Measurements from ENCODE around the gene SH3RF3.

The SH3RF3 gene

GRCh38 chr2:109368798-109369197 is 239.8 kb downstream of the SH3RF3 start:
- DNase-seq = no peak

DNA sequence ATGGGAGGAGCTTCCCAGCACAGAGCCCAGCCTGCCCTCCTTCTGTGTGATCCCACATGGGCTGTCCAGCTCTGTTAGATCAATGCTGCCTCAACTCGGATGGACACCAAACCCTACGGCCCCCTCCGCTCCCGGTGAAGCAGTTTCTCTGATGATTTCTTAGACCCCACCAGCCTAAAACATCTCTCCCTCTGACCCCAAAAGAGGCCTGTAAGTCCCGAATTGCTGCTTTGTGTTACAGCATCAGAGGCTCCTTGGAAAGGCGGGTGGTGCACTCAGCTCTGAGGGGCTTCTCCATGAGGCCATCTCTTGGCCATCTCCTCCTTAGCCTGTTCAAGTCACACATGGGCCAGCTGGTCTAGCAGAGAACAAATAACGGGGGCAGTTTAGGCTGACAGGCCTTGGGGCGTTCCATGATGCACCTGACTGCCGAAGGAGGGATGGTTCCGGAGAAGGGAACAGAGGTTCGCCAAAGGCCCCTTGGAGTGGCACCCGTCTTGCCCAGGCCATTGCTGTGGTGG is 240.7 kb downstream of the SH3RF3 start:
- DNase-seq = no peak

GRCh38 chr2:109370399-109371035 is 241.5 kb downstream of the SH3RF3 start:
- no peak for DNase-seq

DNA sequence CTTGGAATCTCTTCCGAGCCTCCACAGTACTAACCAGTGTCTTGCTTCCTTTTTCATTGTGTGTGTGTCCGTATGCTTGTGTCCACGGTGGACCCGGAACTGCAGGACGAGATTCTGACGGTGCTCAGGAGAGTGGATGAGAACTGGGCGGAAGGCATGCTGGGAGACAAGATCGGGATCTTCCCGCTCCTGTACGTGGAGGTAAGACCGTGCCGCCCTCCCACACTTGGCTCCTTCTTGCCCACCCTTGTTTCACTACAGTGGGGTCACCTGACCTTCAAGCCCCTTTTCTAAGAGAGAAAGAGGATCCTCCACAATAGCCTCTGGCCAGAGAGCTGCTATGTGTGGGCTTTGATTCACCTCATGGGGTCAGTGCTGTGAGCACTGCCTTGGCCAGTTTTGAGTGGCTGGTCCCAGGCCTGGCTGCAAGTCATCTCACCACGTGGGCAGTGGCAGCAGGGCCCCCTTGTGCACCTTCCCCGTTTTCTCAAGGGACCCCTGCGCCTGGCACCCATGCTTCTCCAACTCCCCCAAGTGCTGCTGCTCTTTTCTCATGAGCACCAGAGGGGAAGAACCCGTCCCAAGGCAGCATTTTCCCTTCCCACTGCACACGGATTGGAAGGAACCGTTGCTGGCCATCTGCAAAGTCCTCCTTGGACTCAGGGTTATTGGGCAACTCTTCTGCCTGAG is 242.6 kb downstream of the SH3RF3 start:
- no peak for DNase-seq

GRCh38 chr2:109372171-109372568 is 243.2 kb downstream of the SH3RF3 start:
- DNase-seq = no peak

DNA sequence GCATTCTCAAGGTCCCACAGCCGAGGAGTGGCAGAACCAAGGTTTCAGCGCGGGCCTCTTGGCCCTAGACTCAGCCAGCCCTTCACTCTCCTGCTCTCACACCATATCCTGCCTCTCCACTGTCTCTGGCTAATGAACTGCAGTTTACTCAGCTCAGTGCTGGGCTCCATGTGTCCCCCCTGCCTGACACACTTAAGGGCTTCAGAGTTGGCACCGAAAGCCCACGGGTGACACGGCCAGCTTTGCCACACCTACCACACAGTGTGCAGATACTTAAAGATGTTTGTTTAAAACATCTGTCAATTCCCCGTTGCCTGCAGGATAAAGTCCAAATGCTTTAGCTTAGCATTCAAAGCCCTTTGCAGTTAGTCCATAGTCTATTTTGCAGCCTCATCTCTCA is 243.6 kb downstream of the SH3RF3 start:
- no peak for DNase-seq

GRCh38 chr2:109373791-109374547 is 245.0 kb downstream of the SH3RF3 start:
- DNase-seq = no peak

- no peak for DNase-seq
These were observed 245.6 kb downstream of the SH3RF3 start for GRCh38 chr2:109374548-109375130.

DNA sequence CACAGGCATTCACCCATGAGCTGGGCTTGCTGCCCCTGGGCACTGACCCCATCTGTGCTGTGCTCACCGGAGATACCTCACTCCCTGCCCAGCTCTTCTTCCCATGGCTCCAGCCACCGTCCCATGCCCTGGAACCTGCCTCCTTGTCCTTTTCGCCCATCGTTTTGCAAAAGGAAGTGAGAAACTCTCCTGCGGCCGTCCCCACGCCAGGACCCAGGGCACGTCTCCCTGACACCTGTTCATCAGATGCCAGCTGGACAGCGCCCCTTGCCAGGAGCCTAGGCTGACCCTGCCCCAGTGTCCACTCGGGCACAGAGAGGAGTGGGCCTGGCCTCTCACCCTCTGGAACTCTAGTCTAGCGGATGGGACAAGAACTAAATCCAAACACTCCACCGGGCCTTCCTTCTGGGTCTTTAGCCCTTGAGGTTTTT is 246.1 kb downstream of the SH3RF3 start:
- no peak for DNase-seq

DNA sequence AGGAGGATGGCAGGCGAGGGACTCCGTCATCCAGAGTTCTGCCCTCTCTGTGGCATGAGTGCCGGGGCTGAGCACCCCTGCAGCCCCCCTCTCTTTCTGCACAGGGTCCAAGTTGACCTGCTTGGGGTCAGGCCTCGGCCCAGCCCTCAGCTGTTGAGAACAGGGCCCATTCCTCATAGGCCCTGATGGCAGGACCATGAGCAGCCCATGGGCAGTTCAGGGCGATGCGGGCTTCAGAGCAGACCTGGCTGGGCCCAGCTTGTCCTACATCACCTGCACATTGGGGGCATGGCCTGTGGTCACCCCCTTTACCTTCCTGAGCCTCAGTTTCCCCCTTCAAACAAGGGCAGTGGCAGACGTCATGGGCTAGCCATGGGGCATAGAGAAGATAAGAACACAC is 246.7 kb downstream of the SH3RF3 start:
- no peak for DNase-seq

DNA sequence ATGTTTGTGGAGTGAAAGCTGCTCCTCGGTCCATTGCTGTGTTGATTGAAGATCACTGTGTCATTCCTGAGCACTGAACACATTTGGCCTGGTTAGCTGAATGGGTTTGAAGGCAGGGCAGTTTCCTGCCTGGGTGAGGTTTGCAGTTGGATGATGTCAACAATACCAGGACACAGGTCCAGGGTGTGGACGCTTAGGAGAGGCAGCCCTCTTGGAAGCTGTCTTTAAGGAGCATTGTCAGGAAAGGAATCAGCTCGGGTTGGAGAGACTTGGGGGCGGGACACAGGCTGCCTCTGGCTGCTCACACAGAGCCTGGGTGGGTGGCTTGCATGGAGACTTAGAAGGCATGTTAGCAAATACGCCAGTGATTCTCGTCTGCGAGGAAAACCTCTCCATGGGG is 247.1 kb downstream of the SH3RF3 start:
- no peak for DNase-seq

GRCh38 chr2:109376796-109377495 is 247.9 kb downstream of the SH3RF3 start:
- peak; percentile 1 for DNase-seq

DNA sequence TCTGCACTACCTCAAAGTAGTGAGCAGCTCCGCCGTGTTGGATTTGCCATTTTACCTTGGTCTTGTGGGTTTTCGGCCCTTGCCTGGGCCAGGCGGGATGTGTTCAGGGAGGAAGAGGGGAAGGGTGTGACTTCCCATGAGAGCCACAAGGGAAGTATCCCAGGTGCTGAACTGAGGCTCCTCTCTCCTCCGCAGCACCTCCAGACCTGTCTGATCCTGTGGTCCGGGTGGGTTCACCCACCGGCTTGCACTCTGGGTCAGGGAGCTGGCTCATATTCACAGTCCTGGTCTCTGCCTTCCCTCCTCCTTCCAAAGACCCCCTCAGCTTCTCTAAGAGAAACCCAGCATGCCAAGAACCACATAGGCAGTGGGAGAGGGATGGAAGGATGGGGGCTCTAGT is 249.0 kb downstream of the SH3RF3 start:
- no peak for DNase-seq

- peak; percentile 3 for DNase-seq
These were observed 249.7 kb downstream of the SH3RF3 start for GRCh38 chr2:109378682-109379081.

GRCh38 chr2:109379507-109379906 is 250.5 kb downstream of the SH3RF3 start:
- no peak for DNase-seq

GRCh38 chr2:109380502-109381326 is 251.7 kb downstream of the SH3RF3 start:
- DNase-seq = no peak

DNA sequence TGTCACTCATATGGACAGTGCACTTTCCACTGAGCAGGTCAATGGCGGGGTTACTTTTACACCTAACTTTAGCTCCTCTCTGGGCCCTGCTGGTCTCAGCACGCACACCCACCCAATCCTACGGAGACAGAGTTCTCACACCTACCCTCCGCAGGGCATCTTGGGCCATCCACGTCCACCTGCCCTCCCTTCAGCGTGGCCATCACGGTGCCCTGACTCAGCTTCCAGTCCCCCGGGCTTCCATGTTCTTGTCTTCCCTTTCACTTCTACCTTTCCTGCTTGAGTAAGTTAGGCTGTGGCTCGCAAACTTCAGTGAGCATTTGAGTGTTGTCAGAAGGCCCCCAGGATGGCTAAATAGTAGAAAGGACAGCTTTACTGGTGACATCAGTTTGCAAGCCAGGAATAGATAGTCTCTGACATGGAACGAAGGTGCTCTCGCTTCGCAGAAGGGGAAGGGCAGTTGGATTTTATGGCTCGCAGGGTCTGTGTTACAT is 252.4 kb downstream of the SH3RF3 start:
- DNase-seq = no peak

GRCh38 chr2:109382226-109382895 is 253.4 kb downstream of the SH3RF3 start:
- no peak for DNase-seq

DNA sequence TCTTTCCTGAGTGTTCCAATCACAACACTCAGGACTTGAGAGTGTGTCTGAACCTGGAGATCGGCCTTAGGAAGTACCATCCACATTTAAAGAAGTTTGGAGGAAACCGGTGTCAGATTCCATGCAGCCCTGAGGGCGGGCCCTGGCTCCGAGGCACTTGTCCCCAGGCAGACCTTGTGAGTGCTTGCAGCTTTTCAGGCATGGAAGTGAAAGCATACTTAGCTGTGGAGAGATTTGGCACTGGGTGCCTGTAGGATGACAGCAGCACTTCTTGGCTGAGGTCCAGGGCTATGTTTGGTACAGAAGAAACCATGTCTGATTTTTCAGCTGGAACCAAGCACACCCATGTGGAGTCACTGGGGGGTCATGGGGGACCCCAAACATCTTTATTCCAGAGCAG is 253.9 kb downstream of the SH3RF3 start:
- DNase-seq = no peak

GRCh38 chr2:109383505-109384307 is 254.7 kb downstream of the SH3RF3 start:
- DNase-seq = no peak

Data from activated CD4-positive, alpha-beta T cell treated with anti-CD3 and anti-CD28 coated beads for 1 hour (primary cell).